CD4-positive, alpha-beta T cell treated with Interleukin-10 for 1 hour (primary cell): Measurements from ENCODE around the gene PRSS53.
A peak's percentile ranks its signal among the peaks of the same experiment; 100 is the strongest.
"Not testable (repeated sequence)": the region's sequence is repeated elsewhere in the genome, so short reads cannot be mapped to it uniquely, and the experiment has no call there.

Source experiments
- DNase-seq: peaks from one replicate; pipeline ENCODE4 v3.0.0-alpha.2; 2020

The PRSS53 gene

DNA sequence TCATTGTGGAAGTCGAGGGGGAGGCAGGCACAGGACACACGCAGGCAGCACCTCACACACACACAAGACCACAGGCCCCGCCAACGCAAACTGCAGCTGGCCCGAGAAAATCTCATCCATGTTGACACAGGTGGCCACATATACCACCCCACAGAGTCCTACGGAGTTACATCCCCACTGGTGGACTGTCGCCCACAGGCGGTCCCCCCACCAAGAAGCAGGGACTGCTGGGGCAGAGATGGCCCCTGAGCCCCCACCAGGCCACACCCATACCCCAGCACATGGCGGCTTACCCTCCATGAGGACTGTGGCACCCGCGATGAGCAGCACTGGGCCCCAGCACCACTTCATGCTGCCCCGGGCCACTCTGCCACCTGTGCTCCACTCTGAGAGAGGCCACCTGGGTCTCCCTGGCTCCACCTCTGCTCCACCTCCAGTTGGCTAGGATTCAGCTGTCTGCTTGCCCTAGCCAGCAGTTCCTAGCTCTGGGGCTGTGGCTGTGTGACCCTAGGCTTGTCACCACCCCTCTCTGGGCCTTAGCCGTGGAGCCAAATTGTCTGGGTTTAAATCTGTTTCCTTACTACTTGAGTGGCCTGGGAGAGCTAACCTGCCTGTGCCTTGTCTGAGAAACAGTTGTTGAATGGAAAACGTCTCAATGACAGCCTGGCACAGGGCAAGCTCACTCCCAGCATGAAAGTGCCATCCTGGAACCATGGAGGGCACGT lies at the start of gene PRSS53:
PRSS53 (minus strand) TSS at position 485 of the 725 bp plus-strand sequence; CDS start at position 351, 134 bp downstream.
- no peak for DNase-seq

DNA sequence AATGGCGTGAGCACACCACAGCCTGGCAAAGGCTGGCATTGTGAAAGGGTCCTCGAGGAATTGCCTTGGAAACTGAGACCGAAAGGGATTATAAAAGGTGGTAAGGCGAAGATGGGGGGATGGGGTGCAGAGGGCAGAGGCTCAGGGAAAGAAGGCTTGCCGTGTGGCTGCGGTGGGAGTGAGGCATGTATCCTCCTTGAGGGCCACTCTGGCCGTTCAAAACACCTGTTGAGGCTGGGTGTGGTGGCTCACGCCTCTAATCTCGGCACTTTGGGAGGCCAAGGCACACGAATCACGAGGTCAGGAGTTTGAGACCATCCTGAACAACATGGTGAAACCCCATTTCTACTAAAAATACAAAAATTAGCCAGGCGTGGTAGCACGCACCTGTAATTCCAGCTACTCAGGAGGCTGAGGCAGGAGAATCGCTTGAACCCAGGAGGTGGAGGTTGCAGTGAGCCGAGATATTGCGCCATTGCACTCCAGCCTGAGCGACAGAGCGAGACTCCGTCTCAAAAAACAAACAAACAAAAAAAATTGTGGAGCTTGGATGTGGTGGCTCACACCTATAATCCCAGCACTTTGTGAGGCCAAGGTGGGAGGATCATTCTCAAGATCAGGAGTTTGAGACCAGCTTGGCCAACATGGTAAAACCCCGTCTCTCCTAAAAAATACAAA lies 48.2 kb upstream of the PRSS53 start:
- not testable (repeated sequence) for DNase-seq

DNA sequence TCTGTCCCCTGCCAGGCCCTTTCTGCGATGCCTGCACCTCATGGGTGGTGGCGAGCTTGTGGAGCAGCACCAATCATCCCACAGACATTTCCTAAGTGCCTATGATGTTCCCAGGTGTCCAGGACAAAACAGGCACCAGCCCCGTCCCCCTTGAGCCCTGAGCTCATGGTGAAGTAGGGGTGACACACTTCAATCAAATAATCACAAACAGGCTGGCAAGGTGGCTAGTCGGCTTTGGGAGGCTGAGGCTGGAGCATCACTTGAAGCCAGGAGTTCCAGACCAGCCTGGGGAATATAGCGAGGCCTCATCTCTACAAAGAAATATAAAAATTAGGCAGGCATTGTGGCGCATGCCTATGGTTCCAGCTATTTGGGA lies 47.5 kb upstream of the PRSS53 start:
- DNase-seq, result no peak

DNA sequence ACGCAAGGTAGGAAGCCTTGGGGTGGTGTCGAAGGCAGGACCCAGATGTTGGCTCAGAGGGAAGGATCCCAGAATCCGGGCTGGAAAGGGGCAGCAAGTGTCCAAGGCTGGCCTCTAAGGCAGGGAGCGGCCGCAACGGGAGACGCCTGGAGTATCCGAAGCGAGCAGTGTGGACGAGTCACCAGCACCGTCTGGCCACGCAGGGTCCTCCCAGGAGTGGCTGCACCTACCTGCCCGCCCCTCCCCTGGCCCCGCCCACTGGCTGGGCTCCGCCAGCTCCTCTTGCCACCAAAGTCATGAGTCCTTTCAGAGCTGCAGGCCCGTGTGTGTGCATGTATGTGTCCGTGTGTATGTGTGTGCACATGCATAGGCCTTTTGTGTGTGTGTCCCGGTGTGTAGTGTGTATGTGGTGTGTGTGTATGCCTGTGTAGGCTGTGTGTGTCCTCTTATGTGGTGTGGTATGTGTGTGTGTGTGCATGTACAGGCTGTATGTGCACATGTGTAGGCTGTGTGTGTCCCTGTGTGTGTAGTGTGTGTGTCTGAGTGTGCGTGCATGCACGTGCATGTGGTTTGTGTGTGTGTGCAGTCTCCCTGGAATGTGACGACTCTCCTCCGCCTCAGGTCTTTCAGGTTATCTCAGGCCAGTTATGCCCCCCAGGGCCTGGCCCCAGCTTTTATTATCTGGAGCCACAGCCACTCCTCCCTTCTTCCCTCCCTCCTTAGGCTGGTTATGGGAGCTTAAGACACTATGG lies 47.0 kb upstream of the PRSS53 start, which contains the start of gene PRSS8:
PRSS8 (minus strand) TSS at position 193 of the 752 bp plus-strand sequence. CDS start 229 bp downstream, outside the sequence.
- no peak for DNase-seq

DNA sequence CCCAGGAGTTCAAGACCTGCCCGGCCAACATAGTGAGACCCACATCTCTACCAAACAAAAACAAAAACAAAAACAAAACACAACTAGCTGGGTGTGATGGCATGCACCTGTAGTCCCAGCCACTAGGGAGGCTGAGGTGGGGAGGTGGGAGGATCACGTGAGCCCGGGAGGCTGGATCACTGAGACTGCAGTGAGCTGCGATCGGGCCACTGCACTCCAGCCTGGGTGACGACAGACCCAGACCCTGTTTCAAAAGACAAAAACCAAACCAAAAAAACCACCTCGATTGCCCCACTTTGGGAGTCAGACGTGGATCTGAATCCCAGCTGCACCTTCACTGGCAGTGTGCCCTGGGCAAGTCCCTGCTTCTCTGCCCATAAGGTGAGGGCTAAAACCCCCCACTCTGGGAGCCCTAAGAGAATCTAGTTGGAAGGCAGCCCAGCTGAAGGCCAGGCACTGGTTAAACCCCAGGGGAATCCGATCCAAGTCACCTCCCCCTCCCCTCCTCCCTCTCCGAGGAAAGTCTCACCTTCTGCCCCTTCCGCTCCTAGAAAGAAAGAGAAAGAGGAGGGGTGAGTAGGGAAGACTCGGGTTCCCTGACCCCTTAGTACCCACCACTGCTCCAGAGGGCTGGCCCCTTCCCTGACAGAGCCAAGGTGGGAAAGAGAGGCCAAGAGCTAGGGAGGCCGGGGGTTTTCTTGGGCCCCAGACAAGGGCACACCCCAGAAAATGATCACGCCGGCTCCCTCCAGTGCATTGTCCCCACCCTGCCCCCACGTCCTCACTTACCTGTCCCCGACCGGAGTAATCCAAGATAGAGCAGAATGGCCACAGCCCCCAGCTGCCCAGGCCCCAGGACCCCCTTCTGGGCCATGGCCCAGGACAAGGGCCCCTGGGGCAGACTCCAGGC lies 46.1 kb upstream of the PRSS53 start:
- DNase-seq, result no peak

DNA sequence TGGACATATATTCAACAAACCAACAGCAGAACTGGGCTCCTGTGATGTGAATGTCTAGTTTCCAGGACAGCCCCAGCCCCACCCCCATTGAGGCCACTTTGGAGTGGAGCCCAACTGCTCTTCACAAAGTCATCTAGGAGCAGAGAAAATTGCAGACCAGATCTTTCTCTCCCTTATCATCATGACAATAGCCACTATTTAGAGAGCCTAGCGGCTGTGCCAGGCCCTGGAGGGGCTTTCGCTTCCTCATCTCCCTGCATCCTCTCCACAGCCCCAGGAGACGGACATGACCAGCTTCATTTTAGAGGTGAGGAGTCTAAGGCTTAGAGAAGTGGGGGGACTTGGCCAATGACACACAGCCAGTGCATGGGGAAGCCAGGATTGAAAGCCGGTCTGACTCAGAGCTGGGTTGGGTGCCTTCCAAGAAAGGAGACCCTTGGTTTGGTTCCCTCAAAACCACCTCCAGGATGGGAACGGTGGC lies 45.4 kb upstream of the PRSS53 start:
- DNase-seq, result no peak

DNA sequence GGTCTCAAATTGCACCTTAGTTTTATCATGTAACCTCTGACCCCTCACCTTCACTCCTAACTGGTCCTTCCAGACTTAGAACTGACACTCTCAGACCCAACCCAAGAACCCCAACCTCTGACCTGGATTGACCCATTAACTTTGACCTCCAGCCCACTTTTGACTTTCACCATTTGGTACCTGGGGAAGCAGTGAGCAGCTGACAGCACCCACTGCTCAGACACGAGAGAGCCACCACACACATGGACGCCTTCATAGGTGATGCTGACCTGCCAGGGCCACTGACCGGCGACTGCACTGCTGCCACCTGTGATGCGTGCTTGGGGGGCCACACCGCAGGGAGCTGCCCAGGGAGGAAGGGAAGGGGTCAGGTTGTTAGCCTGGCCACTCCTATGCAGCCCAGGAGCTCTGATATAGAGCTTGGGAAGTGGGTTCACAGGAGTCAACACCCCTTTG lies 44.3 kb upstream of the PRSS53 start:
- no peak for DNase-seq

DNA sequence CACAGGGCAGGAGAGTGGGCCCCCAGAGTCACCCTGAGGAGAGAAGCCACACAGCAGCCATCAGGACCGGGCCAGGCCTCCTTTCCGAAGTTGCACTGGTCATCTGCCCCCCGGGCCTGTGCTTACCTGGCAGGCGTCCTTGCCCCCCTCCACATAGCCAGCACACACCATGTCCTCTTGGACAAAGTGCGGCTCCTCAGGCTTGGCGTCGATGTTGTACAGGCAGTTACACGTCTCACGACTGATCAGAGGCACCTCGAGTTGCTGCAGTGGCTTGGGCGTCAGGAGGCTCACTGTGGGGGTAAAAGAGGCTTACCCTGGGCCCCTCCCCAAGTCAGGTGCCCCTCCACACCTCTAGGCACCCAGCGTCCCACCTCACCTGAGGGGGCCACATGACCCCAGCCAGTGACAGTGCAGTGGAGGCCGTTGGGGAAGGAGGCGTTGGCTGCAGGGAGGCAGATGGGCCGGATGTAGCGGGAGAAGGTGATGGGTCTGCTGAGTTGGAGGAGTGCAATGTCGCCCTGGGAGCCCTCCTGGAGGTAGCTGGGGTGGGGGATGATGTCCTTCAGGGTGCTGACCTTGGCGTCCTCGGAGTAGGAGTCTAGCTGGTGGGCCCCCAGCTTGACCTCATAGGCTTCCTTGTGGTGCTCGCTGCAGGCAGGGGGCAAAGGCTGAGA lies 43.7 kb upstream of the PRSS53 start:
- DNase-seq, result no peak

DNA sequence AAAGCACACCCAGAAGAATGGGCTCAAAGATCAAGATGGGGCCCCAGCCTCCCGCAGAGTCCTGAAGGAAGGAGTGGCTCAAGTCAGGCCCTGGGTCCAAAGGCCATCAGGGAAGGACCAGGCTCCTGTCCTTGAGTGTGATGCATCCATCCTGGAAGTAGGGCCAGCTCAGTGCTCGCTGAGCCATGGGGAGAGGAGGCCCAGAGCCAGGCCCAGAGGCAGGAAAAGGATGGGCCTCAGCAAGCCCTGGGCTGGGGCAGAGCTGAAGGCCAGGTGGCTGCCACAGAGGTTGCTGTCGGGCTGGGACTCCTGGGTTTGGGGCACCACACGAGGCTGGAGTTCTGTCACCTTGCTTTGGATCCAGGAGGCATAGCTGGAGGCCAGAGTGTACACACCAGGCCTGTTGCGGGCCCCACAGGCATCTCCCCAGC lies 43.1 kb upstream of the PRSS53 start:
- no peak for DNase-seq

DNA sequence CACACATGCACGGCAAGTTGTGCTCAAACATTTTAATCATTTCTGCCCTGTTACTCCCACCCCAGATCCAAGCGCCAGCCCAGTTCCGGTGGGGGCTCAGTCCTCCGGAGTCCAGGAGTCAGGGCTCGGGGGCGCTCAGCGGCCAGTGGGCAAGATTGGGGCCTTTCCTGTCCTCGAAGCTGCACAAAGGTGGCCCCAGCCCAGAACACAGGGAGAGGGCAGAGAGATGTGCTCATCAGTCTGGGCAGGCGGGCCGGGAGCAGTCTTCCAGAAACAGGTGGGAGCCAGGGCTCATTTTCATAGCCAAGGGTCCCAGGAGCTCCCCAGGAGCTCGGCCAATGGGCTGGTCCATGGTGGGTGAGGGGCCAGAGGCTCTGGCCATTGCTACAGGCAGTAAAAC lies 42.7 kb upstream of the PRSS53 start:
- no peak for DNase-seq

DNA sequence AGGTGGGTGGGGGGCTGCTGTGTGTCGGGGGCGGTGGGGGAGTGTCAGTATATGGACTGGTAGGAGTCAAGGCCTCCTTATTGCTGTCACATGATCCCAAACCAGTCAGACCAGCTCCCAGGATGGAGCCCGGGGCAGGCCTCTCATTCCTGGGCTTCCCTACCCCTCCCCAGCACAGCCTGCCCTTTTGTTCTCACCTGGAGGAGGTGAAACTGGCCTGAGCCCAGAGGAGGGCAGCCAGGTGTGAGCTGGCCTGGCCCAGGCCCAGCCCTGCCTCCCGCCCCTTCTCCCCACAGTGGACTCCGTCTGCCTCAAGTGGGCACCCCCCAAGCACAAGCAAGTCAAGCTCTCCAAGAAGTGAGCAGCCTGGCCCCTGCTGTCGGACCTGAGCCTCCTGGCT lies 42.2 kb upstream of the PRSS53 start:
- no peak for DNase-seq

DNA sequence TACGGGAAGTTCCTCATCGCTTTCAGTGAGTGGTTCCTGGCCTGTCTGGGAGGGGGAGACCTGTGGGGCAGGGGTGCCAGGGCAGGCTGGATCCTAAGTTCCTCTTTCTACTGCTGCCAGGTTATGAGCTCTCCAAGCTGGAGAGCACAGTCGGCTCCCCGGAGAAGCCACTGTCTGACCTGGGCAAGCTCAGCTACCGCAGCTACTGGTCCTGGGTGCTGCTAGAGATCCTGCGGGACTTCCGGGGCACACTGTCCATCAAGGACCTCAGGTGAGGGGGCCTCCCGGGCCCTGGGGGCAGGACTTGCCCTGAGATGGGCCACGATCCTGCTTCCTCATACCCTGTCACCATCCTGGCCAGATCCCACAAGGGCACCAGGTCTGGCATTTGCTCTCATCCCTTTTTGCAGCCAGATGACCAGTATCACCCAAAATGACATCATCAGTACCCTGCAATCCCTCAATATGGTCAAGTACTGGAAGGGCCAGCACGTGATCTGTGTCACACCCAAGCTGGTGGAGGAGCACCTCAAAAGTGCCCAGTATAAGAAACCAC lies 41.7 kb upstream of the PRSS53 start:
- DNase-seq, result no peak

DNA sequence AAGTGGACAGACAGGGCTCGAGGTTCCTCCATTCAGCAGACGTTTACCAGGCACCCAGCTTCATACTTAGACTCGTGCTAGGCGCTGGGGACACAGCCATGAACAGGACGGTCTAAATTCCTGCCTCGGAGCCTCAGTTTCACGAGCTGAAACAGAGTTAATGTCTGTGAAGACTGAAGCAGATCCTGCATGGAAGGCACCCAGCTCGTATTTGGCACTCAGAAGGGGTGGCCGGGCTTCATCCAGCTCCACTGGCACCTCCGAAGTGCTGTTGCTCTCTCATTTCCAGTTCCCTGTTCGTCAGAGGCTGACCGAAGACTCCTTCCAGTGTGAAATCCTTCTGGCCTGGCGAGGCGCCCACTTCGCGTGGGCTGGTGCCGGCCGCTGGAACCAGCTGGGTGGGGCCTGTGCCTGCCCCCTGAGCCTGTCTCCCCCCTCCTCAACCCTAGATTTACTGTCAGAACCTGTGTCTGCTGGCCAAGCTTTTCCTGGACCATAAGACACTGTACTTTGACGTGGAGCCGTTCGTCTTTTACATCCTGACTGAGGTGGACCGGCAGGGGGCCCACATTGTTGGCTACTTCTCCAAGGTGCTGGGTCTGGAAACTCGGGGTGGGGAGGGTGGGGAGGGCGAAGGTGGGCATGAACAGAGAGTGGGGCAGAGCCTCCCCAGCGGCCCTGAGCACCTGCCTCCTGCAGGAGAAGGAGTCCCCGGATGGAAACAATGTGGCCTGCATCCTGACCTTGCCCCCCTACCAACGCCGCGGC lies 41.0 kb upstream of the PRSS53 start:
- DNase-seq, result no peak

DNA sequence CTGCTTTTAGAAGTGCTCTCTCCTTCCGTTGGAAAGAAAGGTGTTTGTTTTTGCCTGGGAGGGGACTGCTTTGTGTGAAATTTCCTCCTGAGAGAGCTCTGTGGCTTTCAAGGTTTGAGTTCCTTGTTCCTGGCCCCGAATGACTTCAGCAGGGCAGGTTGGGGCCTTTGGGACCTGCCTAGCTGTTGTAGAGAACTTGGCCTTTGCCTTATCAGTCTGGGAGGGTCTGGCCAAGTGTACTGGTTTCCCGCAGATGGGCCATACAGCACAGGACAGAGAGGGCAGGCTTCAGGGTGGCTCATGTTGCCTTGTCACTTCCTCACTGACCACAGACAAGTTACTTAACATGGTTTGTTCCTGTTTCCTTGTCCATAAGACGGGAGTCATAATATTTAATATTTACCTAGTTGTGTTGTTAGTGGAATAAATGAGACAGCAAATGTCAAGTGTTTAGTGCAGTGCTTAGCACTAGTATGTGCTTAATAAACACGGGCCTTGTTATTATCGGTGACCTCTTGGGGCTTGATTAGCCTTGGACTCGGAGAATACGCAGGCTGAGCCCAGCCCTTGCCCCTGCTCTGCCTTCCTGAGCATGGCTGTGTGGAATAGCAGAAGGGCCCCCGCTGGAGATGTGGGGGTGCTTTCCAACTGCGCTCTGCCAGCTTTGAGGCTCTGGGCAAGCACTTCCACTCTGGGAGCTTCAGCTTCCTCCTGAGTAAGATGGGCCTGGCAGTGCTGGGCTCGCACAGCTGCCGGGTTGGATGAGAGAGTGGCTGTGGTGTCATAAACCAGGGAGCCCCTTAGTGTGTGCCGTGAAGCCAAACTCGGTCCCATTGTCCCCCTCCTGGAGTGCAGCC lies 40.2 kb upstream of the PRSS53 start:
- DNase-seq, result peak; percentile 33

DNA sequence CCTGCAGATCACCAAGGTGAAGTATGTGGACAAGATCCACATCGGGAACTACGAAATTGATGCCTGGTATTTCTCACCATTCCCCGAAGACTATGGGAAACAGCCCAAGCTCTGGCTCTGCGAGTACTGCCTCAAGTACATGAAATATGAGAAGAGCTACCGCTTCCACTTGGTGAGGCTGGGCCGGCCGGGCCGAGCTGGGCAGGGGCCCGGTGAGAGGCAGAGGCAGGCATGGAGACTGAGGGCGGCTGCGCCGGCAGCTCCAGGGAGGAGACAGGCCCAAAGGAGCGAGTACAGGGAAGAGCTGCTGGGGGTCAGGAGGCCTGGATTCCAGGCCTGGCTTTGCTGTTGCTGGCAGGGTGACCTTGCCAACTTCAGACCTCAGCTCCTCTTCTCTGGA lies 38.4 kb upstream of the PRSS53 start:
- DNase-seq, result no peak

DNA sequence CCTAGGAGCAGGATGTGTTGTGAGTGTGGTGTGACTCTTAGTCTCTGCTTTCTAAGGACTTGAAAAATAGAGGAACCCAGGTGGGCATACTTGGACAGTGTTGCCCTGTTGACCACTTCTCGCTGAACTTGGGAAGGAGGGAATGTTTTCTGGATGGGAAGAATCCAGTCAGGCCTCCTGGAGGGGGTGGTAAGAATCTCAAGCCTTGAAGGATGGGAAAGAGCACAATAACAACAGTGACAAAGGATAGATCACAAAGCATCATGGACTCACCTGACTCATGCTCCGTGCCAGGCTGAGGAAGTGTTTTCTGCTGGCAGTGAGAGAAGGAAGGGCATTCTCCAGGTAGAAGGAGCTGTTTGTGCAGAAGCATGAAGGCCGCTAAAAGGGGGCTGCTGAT lies 37.1 kb upstream of the PRSS53 start:
- DNase-seq, result no peak

DNA sequence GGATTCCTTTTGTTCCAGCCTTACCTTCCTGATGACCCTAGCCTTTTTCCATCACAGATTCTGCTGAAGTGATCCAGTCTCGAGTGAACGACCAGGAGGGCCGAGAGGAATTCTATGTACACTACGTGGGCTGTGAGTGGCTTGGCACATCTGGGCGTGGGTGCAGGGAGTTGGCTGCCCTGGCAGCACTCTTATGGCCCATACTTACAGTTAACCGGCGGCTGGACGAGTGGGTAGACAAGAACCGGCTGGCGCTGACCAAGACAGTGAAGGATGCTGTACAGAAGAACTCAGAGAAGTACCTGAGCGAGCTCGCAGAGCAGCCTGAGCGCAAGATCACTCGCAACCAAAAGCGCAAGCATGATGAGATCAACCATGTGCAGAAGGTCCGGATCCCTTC lies 31.4 kb upstream of the PRSS53 start:
- DNase-seq, result no peak

DNA sequence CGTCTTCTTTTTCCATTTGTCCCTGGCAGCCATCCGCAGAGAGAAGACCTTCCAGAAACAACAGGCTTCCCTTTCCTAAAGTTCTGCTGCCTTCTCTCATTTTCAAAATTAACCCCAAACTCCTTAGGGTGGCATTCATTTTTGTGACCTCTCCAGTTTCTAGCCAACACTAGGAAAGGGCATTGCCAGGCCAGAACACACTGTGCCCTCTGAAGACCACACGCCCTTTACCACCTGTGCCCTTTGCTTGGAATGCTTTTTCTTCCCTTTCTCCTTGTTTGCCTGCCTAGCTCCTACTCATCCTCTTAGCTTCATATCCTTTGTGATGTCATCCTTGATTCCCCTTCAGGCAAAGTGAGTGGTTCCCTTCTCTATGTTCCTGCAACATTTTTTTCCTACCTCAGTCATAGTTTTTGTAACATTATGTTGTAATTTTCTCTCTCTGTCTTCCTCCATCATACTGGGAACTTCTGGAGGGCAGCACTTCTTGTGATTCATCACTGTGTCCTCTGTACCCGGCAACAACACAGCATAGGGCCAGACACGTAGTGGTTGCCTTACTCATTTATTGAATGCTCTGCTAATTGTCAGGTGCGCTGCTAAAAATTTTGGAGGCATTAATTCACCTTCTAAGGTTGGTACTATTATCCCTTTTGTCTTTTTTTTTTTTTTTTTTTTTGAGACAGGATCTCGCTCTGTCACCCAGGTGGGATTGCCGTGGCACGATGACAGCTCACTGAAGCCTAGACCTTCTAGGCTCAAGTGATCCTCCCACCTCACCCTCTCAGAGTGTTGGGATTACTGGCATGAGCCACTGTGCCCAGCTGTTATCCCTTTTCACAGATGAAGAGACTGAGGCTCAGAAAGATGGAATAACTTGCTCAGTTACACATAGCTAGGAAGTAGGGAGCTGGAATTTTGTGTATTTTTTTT lies 29.7 kb upstream of the PRSS53 start:
- no peak for DNase-seq
